HUES64 (cell line): ENCODE measurements around the gene HIP1R.

Experiments used
- H3K27ac ChIP-seq: 2 replicates; pipeline ENCODE4 v1.7.0; 2013; ENCODE audit warnings: low read depth, low read length, inconsistent platforms
- H3K27me3 ChIP-seq: 2 replicates; pipeline ENCODE4 v1.6.1; 2013; ENCODE audit warnings: mild to moderate bottlenecking, low read length; ENCODE audit not compliant: insufficient read depth
- H3K36me3 ChIP-seq: 2 replicates; pipeline ENCODE4 v1.6.1; 2013; ENCODE audit warnings: mild to moderate bottlenecking, low read length; ENCODE audit not compliant: insufficient read depth
- H3K4me1 ChIP-seq: 2 replicates; pipeline ENCODE4 v1.6.1; 2013; ENCODE audit warnings: mild to moderate bottlenecking, low read length, moderate library complexity; ENCODE audit not compliant: insufficient read depth
- H3K4me3 ChIP-seq: 2 replicates; pipeline ENCODE4 v1.5.1; 2013; ENCODE audit warnings: mild to moderate bottlenecking, low read length, moderate library complexity
- H3K9ac ChIP-seq: 2 replicates; pipeline ENCODE4 v1.6.1; 2013; ENCODE audit warnings: mild to moderate bottlenecking, low read depth, low read length
- H3K9me3 ChIP-seq: 2 replicates; pipeline ENCODE4 v1.6.1; 2013; ENCODE audit warnings: low read depth, low read length; ENCODE audit not compliant: insufficient read depth
- WGBS: fragments of 150-250, 120-280 bp; methylation state at CpG from one replicate; pipeline ENCODE4 v1.1.7; 2013; ENCODE audit warnings: missing lambda C conversion rate; 5-methylcytosine and 5-hydroxymethylcytosine counted together

Gene HIP1R

DNA sequence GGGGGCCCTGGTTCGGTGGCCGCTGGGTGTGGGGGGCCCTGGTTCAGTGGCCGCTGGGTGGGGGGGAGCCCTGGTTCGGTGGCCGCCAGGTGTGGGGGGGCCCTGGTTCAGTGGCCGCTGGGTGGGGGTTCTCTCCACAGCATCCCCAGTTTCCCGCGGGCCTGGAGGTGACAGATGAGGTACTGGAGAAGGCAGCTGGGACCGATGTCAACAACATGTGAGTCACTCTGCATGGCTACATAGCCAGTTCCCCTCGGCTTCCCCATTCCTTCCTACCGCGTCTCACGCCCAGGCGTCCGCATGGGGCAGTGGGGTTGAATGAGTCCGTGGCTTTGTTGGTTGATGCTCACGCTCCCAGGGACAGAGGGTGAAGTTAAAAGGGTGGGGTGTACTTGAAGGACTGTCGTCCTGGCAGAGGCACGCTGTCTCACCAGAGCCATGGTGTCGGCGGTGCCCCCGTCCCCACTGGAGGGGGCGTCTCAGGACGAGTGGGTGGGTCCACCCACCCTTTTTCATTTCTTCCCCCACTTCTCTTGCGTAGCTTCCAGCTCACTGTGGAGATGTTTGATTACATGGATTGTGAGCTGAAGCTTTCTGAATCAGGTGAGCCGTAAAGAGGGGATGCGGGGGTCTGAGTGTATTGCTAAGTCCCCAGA, 15.6 kb downstream of the HIP1R start:
- no peak overlapping the region for H3K4me3 ChIP-seq
- 88% methylated on average over 24 of the region's 27 CpGs for WGBS
- 0 out of 2 replicates have a peak, but pooled peaks cover 3% of the 10 kb centered on the region for H3K4me1 ChIP-seq
- no peaks in the 10 kb centered on the region for H3K27me3 ChIP-seq
- H3K36me3 ChIP-seq = no peaks in the 10 kb centered on the region
- no peak overlapping the region for H3K27ac ChIP-seq
- H3K9me3 ChIP-seq = no peaks in the 10 kb centered on the region
- no peak overlapping the region for H3K9ac ChIP-seq

DNA sequence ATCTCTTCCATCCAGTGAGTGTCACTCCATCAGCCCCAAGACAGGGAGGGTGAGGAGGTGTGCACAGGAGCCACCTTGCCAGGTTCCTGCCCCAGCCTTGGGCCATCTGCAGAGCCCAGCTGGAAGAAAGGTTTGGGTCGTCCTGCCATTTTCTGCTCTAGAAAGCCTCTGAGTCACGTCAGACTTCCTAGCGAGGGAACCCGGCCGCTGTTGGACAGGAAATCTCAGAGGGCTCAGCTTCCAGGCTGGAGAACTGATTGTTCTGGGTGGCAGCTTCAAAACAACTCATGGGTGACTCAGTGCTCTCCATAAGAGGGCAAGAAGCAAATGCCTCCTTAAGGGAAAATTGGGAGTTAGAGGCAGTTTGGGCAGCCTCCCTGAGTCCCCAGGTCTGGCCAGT, 16.6 kb downstream of the HIP1R start:
- 0 out of 2 replicates have a peak, but pooled peaks cover 3% of the 10 kb centered on the region for H3K4me1 ChIP-seq
- WGBS = 86% methylated on average over 5 of the region's 5 CpGs
- no peak overlapping the region for H3K9ac ChIP-seq
- H3K27ac ChIP-seq = no peak overlapping the region
- H3K9me3 ChIP-seq = no peaks in the 10 kb centered on the region
- H3K4me3 ChIP-seq = no peak overlapping the region
- no peaks in the 10 kb centered on the region for H3K27me3 ChIP-seq
- H3K36me3 ChIP-seq = no peaks in the 10 kb centered on the region

DNA sequence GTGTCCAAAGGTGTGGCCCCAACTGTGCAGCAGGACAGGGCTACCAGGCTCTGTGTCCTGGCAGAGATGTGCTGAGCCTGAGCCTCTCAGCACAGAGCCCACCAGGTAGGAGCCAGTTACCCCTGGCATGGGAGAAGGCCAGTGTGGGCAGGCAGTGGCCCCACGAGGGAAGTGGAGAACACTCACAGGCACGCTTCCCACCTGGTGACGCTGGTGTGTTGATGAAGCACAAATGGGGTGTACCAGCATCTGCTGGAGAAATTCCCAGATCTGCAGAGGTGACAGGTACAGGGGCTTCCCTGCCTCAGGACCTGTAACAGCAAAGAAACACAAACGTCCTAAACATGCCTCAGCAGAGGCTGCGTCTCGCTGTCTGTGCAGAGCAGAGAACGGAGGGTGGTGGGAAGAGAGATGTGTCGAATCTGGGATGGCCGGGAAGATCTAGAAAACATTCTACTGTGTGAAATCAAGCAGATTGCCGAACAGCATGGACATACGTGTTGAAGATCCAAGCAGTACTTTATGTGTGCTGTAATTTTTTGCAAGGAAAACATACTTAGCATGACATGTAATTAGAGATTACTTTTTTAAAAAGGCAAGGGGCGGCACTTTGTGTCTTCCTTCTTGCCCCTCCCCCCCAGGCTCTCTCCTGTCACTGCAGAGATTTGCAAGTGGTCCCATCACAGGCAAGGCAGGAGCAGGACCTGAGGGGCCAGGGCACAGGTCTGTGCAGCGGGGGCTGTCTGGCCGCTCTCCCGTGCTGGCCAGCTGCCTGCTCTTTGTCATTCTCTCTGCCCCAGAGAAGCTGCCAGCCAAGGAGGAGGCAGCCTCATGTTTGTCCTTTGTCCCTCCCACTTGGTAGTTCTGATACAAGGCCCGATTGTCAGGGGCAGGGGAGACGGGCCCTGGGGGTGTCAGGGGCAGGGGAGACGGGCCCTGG, 17.3 kb downstream of the HIP1R start:
- Histone ChIP-seq H3K9me3 (no peaks in the 10 kb centered on the region), H3K27ac (no peak overlapping the region), H3K4me1 (0 out of 2 replicates have a peak, but pooled peaks cover 3% of the 10 kb centered on the region), H3K36me3 (0 out of 2 replicates have a peak, but pooled peaks cover 3% of the 10 kb centered on the region), H3K9ac (no peak overlapping the region), H3K4me3 (no peak overlapping the region), H3K27me3 (no peaks in the 10 kb centered on the region)
- WGBS = 81% methylated on average over 17 of the region's 18 CpGs

DNA sequence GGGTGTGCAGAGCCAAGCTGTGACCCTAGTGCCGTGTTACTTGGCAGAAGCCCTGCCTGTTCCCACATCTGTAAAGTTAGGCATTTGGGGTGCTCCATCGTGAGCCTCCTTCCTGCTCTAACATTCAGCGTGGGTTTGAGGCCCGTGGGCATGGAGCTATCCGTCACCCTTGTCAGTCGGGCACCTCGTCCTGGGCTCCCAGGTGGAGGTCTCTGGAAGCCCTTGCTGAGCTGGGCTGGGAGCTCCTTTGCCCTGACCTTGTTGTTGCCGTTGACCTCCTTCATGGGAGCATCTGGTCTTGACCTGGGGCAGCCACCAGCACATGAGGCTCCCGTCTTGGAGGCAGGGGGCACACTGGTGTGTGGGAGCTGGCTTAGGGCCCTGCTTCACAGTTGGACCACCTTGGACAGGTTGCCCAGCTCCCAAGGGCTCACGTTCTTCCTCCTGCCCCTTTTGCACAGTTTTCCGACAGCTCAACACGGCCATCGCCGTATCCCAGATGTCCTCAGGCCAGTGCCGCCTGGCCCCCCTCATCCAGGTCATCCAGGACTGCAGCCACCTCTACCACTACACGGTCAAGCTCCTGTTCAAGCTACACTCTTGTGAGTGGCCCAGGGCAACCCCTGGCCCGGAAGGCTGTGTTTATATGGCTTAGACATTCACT, 18.5 kb downstream of the HIP1R start:
- Histone ChIP-seq H3K36me3 (0 out of 2 replicates have a peak, but pooled peaks cover 3% of the 10 kb centered on the region), H3K27me3 (no peaks in the 10 kb centered on the region; the same call in 1 of the 2 replicates), H3K4me3 (no peak overlapping the region), H3K9ac (no peak overlapping the region), H3K9me3 (no peaks in the 10 kb centered on the region), H3K4me1 (0 out of 2 replicates have a peak, but pooled peaks cover 3% of the 10 kb centered on the region), H3K27ac (no peak overlapping the region)
- WGBS = 95% methylated on average over 17 of the region's 17 CpGs

DNA sequence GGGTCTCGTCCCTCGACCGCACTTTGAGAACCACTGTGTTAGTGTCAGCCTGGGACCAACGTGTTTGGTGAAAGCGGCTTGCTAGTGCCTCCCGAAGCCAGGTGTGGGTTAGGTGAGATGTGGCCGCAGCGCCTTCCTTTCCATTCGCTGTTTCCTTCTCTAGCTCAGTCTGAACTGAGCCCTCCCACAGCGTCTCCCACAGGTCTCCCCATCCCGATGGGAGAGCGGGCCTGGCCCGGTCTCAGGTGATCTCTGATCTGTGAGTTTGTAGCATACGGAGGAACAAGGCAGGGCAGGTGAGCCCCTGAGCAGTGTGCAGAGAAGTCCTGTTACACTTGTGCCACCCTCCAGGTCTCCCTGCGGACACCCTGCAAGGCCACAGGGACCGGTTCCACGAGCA, 19.3 kb downstream of the HIP1R start:
- Histone ChIP-seq H3K4me1 (0 out of 2 replicates have a peak, but pooled peaks cover 3% of the 10 kb centered on the region), H3K9ac (no peak overlapping the region), H3K4me3 (no peak overlapping the region), H3K27me3 (no peaks in the 10 kb centered on the region; the same call in 1 of the 2 replicates), H3K27ac (no peak overlapping the region), H3K36me3 (0 out of 2 replicates have a peak, but pooled peaks cover 3% of the 10 kb centered on the region), H3K9me3 (no peaks in the 10 kb centered on the region)
- 96% methylated on average over 17 of the region's 17 CpGs for WGBS

DNA sequence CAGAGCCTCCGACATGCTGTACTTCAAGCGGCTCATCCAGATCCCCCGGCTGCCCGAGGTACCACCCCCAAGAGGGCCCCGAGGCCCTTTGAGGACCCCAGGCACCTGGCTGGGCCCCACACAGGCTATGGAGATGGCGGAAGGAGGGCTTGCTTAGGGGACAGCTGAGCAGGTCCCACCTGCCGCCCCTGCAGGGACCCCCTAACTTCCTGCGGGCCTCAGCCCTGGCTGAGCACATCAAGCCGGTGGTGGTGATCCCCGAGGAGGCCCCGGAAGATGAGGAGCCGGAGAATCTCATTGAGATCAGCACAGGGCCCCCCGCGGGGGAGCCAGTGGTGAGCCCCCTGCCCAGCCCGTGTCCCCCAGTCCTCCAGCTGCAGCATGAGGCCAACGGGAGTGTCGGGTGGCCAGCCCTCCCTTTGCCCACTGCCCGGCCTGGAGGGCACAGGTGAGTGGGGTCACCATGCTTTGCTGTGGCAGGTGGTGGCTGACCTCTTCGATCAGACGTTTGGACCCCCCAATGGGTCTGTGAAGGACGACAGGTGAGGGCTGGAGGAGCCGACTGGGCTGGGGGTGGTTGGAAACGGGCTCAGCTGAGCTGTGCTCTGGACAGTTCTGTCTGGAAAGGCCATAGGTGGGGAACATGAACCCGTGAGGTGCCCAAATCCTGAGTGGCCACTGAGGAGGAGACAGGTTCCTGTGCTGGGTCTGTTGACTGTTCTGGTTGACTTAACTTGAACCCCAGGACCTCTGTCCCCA, 20.0 kb downstream of the HIP1R start:
- WGBS = 95% methylated on average over 24 of the region's 24 CpGs
- Histone ChIP-seq H3K4me1 (0 out of 2 replicates have a peak, but pooled peaks cover 3% of the 10 kb centered on the region), H3K9me3 (no peaks in the 10 kb centered on the region), H3K27me3 (no peaks in the 10 kb centered on the region; the same call in 1 of the 2 replicates), H3K36me3 (0 out of 2 replicates have a peak, but pooled peaks cover 3% of the 10 kb centered on the region), H3K4me3 (no peak overlapping the region), H3K27ac (no peak overlapping the region), H3K9ac (no peak overlapping the region)

DNA sequence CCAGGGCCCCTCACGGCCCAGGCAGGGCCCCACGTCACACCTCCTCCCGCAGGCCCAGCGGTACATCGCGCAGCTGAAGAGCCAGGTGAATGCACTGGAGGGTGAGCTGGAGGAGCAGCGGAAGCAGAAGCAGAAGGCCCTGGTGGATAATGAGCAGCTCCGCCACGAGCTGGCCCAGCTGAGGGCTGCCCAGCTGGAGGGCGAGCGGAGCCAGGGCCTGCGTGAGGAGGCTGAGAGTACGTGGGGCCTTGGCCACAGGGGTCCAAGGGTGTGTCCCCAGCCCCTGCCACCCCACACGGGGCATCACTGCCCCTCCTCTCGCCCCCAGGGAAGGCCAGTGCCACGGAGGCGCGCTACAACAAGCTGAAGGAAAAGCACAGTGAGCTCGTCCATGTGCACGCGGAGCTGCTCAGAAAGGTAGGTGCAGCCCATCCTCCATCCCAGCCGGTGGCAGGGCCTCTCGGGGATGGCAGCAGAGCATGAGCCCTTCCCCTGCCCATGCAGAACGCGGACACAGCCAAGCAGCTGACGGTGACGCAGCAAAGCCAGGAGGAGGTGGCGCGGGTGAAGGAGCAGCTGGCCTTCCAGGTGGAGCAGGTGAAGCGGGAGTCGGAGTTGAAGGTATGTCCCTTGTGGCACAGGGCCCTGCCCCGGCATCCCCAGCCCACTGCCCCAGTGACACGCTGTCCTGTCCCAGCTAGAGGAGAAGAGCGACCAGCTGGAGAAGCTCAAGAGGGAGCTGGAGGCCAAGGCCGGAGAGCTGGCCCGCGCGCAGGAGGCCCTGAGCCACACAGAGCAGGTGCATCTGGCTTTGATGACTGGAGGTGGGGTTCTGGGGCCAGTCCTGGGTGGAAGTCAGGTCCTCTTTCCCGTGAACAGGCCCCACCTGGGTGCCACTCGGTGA, 20.9 kb downstream of the HIP1R start:
- no peak overlapping the region for H3K4me3 ChIP-seq
- no peaks in the 10 kb centered on the region for H3K9me3 ChIP-seq
- H3K4me1 ChIP-seq = 0 out of 2 replicates have a peak, but pooled peaks cover 3% of the 10 kb centered on the region
- H3K27me3 ChIP-seq = no peaks in the 10 kb centered on the region; the same call in 1 of the 2 replicates
- WGBS = 94% methylated on average over 40 of the region's 40 CpGs
- H3K9ac ChIP-seq = no peak overlapping the region
- H3K36me3 ChIP-seq = 0 out of 2 replicates have a peak, but pooled peaks cover 3% of the 10 kb centered on the region
- H3K27ac ChIP-seq = no peak overlapping the region

DNA sequence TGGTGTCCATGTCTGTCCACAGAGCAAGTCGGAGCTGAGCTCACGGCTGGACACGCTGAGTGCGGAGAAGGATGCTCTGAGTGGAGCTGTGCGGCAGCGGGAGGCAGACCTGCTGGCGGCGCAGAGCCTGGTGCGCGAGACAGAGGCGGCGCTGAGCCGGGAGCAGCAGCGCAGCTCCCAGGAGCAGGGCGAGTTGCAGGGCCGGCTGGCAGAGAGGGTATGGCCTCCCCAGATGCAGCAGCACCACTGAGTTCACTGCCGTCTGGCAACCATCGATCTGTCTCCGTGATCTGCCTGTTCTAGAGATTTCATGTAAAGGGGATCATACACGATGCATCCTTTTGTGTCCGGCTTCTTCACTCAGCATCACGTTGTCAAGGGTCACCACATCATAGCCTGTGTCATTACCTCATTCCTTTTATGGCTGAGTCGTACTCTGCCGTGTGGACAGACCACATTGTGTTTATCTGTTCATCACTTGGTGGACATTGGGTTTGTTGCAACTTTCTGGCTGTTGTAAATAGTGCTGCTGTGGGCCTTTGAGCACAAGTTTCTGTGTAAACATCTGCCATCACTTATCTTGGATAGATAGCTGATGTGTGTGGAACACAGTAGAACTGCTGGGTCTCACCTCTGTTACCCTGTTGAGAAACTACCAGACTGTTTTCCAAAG, 21.9 kb downstream of the HIP1R start:
- no peak overlapping the region for H3K27ac ChIP-seq
- no peaks in the 10 kb centered on the region; the same call in 1 of the 2 replicates for H3K27me3 ChIP-seq
- no peak overlapping the region for H3K4me3 ChIP-seq
- H3K4me1 ChIP-seq = 0 out of 2 replicates have a peak, but pooled peaks cover 3% of the 10 kb centered on the region
- no peak overlapping the region for H3K9ac ChIP-seq
- WGBS = 96% methylated on average over 24 of the region's 24 CpGs
- no peaks in the 10 kb centered on the region for H3K9me3 ChIP-seq
- 0 out of 2 replicates have a peak, but pooled peaks cover 3% of the 10 kb centered on the region for H3K36me3 ChIP-seq

DNA sequence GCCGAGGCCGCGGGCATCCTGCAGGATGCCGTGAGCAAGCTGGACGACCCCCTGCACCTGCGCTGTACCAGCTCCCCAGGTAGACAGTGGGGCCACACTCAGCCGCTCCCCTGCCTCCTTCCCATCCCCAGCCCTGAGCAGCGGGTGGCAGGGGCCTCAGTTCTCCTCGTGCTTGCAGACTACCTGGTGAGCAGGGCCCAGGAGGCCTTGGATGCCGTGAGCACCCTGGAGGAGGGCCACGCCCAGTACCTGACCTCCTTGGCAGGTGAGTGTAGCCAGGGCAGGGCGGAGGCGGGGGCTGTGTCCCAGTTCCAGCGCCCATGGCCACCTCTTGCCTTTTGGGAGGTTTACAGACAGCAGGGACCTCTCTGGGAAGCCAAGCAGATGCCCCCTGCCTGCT, 22.9 kb downstream of the HIP1R start:
- Histone ChIP-seq H3K9ac (no peak overlapping the region), H3K36me3 (0 out of 2 replicates have a peak, but pooled peaks cover 3% of the 10 kb centered on the region), H3K27me3 (no peaks in the 10 kb centered on the region; the same call in 1 of the 2 replicates), H3K4me1 (no peaks in the 10 kb centered on the region), H3K27ac (no peak overlapping the region), H3K9me3 (no peaks in the 10 kb centered on the region), H3K4me3 (no peak overlapping the region)
- WGBS = 95% methylated on average over 14 of the region's 14 CpGs
